Measurements from ENCODE around the gene MISP.

The MISP gene

DNA sequence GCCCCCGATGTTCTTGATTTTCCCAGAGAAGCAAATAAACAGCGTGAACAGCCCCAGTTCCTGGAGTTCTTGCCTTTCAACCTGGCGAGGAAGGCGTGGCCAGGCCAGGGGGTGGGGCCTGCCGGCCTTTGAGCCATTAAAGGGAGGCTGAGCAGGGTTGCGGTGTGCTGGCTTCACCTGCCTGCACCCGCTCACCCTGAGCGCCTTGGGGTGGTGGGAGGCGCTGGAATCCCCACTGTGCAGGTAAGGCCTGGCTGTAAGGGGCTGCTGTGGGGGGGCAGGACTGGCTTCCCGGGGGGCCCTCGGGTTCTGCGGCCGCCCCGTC, 2.7 kb upstream of the MISP start:
- no peak for DNase-seq

DNA sequence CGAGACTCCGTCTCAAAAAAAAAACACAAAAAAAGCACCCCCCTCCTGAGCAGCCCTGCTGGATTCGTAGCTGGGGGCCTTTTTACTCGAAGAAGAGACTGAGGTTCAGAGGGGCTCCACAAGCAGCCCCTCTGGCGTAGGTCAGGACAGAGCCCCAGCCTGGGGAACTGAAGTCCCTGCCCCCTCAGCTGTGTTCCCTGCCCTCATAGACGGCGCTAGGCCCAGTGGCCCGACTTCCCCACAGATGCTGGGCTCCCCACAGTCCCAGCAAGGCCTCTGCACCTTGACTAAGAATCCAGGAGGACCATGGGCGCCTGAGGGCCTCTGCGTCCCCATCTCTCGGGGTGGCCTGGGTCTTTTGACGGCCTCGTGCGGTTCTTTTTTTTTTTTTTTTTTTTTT, 1.1 kb upstream of the MISP start:
- no peak for DNase-seq

DNA sequence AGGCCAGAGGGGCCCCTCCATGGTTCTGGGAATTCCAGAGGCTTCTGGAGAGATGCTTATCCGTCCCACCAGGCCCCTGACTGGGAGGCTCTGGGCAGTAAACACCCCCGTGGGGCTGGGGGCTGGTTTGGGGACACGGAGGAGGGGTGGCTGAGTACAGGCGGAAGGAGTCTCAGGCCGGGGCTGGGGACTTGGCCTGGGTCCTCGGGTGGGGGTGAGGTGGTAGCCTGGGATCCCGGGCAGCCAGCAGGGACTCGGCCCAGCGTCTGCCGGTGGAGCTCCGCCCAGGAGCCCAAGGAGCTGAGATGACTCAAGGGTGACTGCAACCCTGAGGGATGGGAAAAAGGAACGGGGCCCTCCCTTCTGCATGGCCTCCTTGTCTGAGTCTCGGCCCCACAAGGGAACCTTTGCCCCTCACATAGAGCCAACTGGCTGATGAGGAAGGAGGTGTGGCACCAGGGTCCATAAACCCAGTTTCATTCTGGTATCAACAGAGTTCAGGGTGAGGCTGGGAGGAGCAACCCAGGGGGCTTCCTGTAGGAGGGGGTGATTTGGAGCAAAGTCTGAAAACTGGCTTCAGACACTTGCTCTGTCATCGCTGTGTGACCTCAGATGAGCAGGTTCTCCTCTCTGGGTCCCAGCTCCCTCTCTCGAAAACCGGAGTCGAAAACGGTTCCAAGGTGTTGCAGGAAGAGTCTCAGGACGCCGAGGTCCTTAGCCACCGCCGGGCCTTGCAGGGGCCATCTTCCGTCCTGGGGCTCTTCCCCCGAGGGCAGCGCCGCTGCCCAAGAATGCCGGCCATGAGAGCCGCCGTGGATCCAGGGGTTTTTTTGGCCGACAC, 809 bp downstream of the MISP start:
- no peak for DNase-seq

DNA sequence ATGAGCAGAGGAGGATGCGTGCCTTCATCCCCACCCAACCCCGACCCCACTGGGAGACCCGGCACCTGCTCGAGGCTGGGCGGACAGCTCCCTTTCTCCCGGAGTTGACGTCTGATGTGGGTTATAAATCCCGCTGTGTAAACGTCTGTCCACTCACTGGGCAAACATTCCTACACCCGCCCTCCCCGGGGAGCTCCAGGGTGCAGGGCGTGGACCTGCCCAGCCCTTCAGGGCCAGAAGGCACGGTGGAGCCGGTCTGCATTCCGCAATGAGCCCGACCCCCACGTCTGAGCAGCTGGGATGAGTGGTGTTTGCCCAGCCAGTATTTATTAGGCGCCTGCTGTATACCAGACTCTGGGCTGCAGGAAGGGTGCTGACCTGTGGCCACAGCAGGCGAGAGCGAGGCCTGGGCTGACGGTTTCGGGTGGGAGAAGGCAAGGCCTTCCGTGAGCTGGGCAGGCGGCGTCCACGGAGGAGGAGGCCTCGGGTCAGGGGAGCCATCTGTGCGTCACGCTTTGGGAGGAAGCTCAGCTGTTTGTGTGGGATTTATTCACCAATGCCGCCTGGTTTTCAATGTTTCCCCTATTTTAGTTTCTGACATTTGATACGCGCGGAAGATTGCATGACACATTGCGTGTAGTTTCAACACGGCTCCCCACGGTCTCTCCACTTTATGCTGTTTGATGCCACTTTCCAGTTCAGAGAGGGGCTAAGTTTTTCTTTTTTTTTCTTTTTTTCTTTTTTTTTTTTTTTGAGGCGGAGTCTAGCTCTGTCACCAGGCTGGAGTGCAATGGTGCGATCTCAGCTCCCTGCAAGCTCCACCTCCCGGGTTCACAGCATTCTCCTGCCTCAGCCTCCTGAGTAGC, 2.0 kb downstream of the MISP start:
- DNase-seq: no peak

DNA sequence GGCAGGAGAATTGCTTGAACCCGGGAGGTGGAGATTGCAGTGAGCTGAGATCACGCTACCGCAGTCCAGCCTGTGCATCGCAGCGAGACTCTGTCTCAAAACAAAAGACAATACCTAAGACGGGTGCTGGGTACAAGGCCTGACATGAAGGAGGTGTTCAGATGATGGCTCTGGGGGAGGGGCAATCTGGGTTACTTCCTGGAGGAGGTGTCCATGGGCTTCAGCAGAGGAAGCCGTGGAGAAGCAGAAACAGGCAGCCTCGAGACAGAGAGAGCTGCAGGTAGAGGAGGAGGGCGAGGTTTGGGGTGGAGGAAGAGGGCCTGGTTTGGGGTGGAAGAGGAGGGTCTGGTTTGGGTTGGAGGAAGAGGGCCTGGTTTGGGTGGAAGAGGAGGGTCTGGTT, 3.6 kb downstream of the MISP start:
- no peak for DNase-seq

DNA sequence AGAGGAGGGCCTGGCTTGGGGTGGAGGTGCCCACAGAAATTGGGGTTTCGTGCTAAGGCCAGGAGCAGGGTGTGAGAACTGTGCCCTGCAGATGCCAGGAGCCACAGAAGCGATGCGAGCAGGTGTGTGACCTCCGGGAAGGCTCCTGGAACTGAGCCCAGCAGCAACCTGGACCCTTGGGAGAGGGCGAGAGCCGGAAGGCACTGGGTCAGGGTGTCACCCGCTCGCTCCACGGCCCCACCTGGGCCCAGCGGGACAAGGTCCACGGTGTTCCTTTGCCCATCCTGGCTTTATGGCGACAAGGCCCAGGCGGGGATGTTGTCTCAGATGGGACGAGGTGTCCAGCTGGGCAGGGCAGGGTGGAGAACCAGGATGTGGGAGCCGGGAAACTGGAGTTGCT, 4.2 kb downstream of the MISP start:
- no peak for DNase-seq

DNA sequence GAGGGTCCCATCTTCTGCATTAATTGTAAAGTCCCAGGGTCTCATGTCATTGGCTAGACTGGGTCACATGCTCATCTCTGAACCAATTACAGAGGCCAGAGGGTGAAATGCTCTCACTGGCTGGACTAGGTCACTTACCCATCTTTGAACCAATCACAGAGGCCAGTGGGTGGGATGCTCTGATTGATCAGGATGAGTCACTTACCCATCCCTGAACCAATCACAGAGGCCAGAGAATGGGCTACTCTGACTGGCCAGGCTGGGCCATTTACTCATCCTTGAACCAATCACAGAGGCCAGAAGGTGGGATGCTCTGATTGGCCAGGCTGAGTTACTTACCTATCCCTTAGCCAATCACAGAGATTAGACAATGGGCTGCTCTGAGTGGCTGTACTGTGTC, 5.3 kb downstream of the MISP start:
- DNase-seq: no peak

DNA sequence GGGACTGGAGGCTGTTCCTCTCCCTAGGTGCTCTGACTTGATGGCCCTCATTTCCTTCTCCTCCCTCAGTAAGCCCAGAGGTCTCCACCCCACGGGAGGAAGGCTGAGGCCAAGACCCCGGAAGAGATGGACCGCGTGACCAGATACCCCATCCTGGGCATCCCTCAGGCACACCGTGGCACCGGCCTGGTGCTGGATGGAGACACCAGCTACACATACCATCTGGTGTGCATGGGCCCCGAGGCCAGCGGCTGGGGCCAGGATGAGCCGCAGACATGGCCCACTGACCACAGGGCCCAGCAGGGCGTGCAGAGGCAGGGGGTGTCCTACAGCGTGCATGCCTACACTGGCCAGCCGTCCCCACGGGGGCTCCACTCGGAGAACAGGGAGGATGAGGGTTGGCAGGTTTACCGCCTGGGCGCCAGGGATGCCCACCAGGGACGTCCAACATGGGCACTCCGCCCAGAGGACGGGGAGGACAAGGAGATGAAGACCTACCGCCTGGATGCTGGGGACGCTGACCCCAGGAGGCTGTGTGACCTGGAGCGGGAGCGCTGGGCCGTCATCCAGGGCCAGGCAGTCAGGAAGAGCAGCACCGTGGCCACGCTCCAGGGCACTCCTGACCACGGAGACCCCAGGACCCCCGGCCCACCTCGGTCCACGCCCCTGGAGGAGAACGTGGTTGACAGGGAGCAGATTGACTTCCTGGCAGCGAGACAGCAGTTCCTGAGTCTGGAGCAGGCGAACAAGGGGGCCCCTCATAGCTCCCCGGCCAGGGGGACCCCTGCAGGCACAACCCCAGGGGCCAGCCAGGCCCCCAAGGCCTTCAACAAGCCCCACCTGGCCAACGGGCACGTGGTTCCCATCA, 6.1 kb downstream of the MISP start:
- DNase-seq: no peak

DNA sequence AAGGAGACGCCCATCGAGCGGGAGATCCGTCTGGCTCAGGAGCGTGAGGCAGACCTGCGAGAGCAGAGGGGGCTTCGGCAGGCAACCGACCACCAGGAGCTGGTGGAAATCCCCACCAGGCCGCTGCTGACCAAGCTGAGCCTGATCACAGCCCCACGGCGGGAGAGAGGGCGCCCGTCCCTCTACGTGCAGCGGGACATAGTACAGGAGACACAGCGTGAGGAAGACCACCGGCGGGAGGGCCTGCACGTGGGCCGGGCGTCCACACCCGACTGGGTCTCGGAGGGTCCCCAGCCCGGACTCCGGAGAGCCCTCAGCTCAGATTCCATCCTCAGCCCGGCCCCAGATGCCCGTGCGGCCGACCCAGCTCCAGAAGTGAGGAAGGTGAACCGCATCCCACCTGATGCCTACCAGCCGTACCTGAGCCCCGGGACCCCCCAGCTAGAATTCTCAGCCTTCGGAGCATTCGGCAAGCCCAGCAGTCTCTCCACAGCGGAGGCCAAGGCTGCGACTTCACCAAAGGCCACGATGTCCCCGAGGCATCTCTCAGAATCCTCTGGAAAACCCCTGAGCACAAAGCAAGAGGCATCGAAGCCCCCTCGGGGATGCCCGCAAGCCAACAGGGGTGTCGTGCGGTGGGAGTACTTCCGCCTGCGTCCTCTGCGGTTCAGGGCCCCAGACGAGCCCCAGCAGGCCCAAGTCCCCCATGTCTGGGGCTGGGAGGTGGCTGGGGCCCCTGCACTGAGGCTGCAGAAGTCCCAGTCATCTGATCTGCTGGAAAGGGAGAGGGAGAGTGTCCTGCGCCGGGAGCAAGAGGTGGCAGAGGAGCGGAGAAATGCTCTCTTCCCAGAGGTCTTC, 7.1 kb downstream of the MISP start:
- DNase-seq: no peak

DNA sequence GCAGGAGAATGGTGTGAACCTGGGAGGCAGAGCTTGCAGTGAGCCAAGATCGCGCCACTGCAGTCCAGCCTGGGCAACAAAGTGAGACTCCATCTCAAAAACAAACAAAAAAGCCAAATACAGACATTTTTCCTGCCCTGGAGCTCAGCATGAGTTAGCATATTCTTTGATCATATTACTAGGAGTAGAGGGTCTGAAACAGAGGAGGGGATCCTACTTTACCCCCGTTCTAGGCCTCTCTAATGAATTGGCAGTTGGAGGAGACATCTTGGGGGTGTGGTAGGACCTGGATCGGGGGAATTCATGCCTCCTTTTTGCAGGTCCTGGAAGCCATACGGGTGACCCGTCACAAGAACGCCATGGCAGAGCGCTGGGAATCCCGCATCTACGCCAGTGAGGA, 12.3 kb downstream of the MISP start:
- no peak for DNase-seq

DNA sequence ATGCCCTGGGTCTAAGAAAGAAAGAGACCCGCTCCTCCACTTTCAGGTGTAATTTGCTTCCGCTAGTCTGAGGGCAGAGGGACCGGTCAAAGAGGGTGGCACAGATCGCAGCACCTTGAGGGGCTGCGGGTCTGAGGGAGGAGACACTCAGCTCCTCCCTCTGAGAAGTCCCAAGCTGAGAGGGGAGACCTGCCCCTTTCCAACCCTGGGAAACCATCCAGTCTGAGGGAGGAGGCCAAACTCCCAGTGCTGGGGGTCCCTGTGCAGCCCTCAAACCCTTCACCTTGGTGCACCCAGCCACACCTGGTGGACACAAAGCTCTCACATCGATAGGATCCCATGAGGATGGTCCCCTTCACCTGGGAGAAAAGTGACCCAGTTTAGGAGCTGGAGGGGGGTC, 13.0 kb downstream of the MISP start:
- DNase-seq: no peak

DNA sequence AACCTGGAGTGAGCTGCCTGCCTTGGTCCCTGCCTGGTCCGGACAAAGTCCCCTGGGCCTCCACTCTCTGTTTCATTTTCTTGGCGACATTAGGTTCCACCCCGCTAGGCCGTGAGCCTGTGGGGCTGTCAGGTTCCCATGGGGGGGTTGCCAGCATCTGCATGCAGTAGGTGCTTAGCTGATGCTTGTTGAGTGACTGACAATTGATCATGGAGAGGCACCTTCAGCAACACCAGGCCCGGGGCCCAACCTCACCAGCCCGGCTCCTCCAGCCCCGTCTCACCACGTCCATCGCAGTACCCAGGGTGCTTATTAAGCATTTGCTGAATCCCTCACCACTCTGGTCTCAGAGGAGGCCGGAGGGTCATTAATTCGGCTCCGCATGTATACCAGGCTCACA, 13.4 kb downstream of the MISP start:
- DNase-seq: no peak

DNA sequence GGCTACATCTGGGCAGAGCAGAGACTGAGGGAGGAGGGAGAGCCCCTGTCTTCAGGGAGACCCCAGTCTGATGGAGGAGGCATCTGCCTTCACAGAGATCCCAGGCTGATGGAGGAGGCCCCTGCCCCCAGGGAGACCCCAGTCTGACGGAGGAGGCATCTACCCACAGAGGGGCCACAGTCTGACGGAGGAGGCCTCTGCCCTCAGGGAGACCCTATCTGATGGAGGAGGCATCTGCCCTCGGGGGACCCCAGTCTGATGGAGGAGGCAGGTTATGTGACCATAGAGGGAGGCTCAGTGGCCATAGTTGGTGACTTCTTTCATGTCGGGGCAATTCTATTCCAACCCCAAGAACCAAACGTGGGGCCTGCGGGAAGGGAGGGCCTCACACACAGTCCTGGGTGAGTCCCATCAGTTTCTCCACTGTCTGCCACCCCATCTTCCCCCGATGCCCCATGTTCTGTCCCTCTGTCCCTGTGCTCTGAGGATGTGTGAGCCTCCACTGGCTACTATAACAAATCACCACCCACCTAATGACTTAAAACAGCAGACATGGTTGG, 14.3 kb downstream of the MISP start:
- no peak for DNase-seq

DNA sequence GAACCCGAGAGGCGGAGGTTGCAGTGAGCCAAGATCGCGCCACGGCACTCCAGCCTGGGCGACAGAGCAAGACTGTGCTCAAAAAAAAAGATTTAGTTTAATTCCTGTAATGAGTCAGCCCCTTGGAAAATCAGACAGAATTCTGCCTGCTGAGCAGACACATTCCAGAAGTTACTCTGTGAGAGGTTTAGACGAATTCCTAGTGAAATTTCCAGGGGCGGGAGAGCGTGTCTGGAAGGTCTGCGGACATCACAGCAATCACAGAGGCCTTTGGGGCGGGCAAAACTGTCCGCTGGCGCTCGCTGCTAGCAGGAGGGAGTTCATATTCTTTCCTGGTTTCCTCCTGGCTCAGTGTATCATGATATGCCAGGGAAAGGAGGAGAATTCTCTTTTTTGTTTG, 17.5 kb downstream of the MISP start:
- DNase-seq: no peak

DNA sequence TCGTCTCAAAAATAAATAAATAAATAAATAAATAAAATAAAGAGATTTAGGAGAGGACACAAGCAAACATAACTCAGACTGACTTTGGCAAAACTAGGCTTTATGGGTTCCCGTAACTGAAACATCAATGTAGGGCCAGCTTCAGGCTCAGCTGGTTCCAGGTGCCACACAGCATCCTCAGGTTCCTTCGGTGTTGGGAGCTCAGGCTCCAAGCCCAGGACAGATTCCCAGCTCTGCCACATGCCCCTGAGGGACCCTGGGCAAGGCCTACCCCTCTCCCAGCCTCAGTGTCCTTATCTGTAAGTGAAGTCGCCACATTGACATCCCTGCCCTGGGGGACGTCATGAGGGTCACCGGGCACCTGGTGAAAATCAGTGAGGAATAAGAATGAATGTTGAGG, 18.7 kb downstream of the MISP start:
- DNase-seq: no peak

DNA sequence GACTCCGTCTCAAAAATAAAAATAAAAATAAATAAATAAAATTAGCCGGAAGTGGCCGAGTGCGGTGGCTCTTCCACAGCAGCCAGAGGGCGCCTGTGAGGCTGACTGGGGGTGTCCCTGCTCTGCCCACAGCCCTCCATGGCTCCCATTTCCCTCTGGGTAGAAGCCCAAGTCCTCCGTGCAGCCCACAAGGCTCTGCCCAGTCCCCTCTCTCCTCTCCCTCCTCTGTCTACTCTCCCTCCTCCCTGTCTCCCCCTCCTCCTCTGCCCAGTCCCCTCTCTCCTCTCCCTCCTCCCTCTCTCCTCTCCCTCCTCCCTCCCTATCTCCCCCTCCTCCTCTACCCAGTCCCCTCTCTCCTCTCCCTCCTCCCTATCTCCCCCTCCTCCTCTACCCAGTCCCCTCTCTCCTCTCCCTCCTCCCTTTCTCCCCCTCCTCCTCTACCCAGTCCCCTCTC, 20.4 kb downstream of the MISP start:
- no peak for DNase-seq

DNA sequence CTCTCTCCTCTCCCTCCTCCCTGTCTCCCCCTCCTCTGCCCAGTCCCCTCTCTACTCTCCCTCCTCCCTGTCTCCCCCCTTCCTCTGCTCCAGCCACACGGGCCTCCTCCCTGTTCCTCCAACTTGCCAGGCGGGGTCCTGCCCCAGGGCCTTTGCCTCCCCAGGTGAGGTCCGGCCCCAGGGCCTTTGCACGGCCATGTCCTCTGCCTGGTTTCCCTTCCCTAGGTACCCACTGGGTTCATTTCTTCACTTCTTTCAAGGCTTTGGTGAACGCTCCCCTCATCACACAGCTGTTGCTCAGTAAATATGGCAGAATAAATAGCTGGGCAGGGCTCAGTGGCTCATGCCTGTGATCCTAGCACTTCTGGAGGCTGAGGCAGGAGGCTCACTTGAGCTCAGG, 21.2 kb downstream of the MISP start:
- DNase-seq: no peak

DNA sequence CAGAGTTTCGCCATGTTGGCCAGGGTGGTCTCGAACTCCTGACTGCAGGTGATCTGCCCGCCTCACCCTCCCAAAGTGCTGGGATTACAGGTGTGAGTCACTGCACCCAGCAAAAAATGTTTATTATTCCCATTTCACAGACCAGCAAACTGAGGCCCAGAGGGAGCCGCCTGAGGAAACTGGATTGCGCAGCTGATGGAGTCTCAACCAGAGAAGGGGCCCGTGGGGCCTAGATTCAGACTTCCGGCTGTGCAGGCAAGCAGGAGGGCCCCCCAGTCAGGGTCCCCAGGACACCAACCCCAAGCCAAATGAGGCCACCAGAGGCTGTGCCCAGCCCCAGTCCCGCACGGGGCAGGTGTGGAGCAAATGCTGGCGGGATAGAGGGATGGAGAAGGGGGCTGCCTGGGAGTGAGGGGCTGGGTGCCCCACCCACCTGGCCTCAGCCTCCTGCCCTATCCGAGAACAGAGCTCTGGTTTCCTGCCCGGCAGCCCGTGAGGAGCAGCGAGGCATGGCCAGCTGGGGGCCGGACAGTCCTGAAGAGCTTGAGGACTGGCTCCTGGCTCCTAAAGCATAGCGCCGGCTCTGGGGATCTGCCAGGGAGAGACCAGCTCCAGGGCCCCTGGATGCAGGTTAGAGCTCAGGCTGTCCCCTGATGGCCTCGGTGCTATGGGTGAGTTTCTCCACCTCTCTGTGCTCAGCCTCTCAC, 22.0 kb downstream of the MISP start:
- no peak for DNase-seq

DNA sequence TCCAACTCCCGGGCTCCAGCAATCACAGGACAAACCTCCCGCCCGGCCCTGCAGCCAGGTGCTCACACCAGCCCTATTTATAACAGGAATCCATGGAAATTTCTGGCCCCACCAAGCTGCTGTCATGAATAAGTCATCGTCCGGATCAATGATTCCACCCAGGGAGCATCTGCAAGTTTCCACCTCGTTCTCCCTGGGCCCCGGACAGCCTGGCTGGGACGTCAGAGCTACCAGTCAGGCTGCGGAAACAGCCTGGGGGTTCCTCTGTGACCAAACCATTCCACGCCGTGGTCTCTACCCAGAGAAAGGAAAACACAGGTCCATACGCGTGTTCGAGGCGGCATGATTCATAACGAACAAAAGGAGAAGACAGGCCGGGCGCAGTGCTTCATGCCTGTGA, 25.6 kb downstream of the MISP start:
- no peak for DNase-seq

DNA sequence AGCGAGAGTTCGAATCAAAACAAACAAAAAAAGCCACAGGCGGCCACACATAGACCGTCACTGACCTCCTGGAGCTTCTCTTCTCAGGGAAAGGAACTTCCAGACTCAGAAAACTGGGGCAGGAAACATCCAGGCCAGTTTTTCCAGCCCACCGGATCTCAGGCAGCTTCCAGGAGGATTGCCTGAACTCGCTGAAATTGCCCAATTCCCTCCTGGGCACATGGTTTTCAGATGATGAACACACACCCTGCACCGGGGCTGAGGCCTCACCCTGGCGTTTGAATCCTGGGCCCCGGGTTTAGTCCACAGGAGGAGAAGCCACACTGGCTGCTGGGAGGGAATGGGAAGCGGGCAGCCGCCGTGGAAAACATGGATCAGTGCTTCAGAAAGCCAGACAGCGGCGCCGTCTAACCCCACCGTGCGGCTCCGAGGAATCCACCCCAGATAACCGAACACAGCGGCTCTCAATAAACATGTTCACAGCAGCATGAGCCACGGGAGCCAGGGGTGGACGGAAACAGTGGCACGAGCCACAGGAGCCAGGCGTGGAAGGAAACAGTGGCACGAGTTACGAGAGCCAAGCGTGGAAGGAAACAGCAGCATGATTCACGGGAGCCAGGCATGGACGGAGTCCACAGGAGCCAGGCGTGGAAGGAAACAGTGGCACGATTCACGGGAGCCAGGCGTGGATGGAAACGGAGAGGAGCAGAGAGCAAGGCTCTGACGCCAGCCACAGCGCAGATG, 28.2 kb downstream of the MISP start:
- DNase-seq: no peak

DNA sequence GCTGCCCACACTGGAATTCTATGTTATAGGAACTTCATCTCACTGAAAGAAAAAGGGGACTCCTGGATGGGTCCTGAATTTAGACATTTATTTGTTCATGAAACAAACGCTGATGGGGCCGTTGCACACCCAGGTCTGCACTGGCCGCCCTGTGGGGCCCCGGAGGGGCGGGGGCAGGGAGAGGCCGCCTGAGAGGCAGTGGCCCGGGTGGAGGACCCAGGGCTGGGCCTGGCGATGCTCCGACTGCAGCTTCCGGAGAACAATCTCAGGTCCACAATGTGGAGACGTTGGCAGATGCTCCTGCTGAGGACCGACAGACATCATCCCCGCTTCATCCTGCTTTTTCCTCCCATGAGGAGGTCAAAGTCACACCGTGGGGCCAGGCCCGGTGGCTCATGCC, 30.0 kb downstream of the MISP start:
- DNase-seq: no peak

Measured in NCI-H187 treated with DMSO at 0.1 percent for 48 hours (cell line).